GM18520 (cell line): ENCODE data around the gene EPX.
"Not testable (repeated sequence)": the region's sequence is repeated elsewhere in the genome, so short reads cannot be mapped to it uniquely, and the experiment has no call there.

ENCODE experiments used
- ATAC-seq: cut with Tn5 transposase; IDR thresholded peaks from one replicate; pipeline ENCODE4 v1.9.1; 2021; ENCODE audit not compliant: unreplicated experiment

The EPX gene, protein sequence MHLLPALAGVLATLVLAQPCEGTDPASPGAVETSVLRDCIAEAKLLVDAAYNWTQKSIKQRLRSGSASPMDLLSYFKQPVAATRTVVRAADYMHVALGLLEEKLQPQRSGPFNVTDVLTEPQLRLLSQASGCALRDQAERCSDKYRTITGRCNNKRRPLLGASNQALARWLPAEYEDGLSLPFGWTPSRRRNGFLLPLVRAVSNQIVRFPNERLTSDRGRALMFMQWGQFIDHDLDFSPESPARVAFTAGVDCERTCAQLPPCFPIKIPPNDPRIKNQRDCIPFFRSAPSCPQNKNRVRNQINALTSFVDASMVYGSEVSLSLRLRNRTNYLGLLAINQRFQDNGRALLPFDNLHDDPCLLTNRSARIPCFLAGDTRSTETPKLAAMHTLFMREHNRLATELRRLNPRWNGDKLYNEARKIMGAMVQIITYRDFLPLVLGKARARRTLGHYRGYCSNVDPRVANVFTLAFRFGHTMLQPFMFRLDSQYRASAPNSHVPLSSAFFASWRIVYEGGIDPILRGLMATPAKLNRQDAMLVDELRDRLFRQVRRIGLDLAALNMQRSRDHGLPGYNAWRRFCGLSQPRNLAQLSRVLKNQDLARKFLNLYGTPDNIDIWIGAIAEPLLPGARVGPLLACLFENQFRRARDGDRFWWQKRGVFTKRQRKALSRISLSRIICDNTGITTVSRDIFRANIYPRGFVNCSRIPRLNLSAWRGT

DNA sequence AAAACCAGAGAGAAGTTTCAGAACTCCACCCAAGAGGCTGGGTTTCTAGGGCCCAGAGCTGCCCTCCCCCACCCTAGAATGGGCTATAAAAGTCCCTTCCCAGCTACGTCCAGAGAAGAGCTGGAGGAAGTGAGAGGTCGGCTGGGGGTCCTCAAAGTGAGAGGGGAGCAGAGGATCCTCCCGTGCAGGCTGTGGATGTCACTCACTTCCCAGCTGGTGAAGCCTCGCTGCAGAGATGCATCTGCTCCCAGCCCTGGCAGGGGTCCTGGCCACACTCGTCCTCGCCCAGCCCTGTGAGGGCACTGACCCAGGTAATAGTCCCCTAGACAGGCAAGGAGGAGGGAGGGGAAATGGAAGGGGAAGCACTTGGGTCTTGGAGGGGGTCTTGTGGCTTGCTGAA is at the start of gene EPX:
Gene EPX (plus strand): TSS at position 115 of the 400 bp plus-strand sequence. CDS start 121 bp downstream, at position 236.
- ATAC-seq, result no peak

DNA sequence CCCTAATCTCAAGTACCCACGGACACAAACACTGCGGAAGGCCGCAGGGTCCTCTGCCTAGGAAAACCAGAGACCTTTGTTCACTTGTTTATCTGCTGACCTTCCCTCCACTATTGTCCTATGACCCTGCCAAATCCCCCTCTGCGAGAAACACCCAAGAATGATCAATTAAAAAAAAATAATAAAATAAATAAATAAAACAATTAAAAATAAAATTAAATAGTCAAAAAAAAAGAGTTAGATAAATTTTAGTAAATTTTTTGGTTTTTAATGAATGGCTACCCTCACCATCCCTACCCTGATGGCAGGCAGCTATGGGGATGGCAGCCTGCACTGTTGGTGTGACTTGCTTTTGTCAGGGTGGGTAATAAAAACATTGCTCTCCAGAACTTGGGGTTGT is 49.2 kb upstream of the EPX start:
- not testable (repeated sequence) for ATAC-seq

DNA sequence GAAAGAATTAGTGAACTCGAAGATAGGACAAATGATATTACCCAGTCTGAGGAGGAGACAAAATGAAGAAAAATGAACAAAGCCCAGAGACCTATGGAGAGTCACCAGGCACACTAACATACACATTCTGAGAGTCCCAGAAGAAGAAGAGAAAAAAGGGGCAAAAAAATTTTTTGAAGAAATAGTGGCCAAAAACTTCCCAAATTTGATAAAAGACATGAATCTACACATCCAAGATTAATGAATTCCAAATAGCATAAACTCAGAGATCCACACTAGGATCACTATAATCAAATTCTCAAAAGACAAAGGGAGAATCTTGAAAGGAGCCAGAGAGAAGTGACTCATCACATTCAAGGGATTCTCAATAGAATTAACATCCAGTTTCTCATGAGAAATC is 47.7 kb upstream of the EPX start:
- ATAC-seq, result no peak

DNA sequence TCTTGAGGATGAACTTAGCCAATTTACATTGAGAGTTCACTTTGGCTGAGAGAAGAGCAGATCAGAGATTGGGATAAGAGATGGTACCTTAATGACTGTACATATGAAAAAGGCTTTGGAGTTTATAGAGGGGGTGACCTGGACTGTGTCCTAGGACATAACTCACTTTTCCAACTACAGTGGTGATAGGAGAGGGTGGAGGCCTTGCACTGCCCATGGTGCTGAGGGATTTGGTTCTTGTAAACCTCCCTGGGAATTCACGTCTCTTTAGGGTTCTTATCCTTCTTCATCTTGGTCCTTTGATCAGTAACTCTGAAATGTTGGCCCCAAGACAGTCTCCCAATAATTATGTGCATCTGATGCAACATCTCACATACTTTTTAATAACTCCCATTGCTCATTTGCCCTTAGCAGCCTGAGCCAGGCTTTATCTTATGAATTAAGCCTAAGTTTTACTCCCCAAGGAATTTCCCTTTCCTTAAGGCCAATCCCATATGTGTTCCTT is 44.5 kb upstream of the EPX start, which contains the start of gene OR4D1:
Gene OR4D1 (plus strand): TSS at position 455 of the 505 bp plus-strand sequence. CDS start 6,770 bp downstream, outside the sequence.
- ATAC-seq, result no peak

DNA sequence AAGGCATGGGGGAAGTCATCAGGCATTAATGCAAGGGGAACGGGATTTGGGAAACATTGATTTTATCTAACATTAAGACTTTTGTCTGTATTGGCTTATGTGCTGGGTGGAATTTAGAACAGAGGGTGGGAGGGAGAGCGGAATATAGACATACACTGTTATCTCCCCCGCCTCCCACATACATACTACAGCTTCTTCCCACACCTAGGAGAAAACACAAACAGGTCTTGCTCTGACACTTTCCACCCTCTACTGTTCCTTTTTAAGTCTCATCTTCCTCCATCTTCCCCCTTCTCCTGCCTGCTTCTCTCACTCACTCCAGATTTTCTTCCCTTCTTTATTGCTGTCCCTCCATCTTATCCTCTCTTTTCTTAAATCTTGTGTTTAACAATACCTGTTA is 43.9 kb upstream of the EPX start:
- ATAC-seq, result no peak

DNA sequence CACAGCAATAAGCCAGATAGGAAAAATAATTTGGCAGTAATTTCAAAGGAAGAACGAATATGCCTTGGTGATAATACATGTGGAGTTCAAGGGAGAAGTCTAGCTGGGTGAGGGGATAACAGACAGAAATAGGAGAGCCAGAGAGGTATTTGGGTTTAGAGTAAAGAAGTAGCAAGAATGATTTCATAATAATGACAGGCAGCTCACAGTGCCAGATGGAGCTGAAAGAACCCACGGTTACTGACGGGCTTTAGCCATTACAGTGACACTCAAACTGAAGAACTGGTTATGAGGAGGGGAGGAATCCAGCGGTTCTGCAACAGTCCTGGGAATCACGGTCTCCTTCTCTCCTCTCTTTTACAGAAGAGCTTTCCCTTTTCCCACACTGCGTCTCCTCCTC is 42.1 kb upstream of the EPX start:
- ATAC-seq, result no peak

DNA sequence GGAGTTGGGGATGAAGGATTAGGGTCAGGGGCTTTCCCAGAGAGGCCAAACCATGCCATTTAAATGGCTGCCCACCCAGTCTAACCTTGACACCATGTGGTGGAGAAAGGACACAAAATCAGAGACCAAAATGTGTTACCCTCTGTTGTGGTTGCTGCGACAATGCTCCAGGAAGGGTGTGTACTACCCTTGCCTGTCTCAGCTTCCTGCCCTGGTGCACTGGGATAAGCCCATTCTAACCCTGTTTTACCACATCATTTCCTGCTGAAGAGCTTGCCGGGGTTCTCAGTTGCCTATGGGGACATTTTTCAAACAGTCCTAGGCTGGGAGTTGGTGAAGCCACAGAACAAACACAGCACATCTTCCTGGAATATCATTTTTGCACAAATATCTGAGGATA is 39.5 kb upstream of the EPX start:
- ATAC-seq, result no peak

DNA sequence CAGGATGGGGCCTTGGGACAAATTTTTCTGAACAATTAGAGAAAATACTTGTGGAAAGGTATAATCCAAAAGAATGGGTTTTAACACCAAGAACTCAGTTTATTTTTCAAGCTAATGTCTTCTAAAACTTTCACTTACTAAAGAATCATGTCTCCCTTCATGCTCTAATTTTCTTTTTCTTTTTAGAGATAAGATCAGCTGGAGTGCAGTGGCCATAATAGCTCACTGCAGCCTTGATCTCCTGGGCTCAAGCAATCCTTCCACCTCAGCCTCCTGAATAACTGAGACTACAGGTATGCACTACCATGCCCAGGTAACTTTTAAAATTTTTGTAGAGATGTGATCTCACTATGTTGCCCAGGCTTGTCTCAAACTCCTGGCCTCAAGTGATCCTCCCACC is 38.9 kb upstream of the EPX start:
- no peak for ATAC-seq

DNA sequence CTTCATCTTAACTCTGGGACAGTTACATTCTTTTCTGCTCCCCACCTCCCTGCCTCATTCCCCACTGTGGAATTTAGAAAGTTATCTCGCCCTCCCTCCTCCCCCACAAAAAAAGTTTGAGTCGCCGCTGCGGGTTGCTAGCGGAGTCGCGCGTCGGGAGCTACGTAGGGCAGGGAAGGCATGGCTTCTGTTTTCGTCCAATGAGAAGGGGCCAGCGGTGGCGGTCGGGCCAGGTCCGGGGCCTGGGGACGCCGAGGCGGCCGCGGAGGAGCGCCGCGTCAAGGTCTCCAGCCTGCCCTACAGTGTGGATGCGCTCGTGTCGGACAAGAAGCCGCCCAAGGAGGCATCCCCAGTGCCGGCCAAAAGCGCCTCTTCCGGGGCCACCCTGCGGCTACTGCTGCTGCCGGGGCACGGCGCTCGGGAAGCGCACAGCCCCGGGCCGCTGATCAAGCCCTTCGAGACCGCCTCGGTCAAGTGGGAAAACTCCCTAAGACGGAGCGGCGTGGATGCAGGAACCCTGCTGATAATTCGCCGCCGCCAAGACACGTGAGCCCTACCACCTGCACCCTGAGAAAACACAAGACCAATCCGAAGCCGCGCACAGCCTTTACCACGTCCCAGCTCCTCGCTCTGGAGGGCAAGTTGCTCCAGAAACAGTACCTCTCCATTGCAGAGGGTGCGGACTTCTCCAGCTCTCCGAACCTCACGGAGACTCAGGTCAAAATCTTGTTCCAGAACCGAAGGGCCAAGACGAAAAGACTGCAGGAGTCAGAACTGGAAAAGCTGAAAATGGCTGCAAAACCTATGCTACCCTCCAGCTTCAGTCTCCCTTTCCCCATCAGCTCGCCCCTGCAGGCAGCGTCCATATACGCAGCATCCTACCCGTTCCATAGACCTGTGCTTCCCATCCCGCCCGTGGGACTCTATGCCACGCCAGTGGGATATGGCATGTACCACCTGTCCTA is 35.4 kb upstream of the EPX start:
- no peak for ATAC-seq

DNA sequence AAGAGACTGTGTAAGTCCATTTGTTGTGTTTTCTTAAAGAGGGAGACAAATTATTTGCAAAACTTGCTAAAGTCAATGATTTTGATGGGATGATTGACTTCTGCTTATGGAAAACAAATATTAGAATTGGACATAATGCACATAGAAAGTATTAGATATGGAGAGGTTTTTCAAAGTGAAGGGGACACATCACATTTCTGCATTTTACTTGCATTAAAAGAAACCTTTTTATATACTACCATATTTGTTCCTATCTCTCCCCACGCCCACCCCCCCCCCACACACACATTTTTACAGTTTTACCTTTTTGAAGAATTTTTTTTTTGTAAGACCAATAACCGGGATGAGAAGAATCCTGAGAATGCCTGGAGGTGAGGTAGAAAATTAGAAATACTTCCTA is 34.3 kb upstream of the EPX start:
- no peak for ATAC-seq

DNA sequence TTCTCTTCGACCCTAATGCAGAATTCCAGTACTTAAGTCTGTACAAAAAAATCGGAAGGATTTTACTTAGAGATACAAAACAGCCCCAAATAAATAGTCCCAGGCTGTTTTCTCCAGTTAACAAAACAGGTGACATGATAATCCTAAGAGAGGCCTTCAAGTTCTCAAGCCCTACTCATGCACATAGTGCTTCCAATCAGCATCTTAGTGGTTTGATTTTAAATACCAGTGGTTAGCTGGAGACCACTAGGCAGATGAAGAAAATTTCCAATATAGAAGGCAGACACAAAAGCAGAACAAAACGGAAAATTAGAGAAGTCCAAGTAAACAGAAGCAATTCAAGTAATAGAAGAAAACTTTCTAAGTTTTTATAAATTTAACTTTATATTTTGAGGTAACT is 31.0 kb upstream of the EPX start:
- ATAC-seq, result no peak

DNA sequence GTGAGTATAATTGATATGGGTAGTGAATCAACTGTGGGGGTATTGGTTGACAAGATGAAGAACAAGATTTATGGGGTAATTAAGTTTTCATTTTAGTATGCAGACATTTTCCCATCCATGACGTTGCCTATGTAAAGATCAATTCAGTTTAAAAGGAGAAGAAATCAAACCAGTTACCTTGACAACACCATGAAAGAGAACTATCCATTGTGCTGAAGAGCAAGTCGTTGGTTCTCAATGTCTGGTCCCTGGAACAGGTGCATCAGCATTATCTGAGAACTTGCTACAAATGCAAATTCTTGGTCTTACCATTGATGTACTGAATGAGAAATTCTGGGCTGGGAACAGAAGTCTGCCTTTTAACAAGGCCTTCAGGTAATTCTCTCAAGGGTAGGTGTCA is 26.5 kb upstream of the EPX start:
- no peak for ATAC-seq

DNA sequence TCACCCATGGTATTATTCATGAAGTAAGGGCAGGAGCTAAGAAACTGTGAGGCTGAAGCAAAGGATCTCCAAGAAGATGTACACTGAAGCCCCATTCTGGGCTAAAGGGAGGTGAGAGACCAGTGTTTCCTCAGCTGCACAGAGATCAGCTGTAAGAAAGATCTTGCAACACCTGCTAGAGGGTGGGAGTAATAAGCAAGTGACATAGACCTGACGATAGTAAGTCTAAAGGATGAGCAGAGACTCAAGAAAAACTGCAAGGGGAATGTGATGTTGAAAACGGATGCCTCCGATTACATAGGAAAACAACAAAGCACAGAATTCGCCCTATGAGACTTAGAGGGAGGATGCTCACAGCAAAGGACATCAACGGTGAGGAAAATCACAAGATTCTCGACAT is 25.8 kb upstream of the EPX start, which contains the start of gene OR4D2:
Gene OR4D2 (plus strand): TSS at position 301 of the 400 bp plus-strand sequence. CDS start 2,674 bp downstream, outside the sequence.
- ATAC-seq, result no peak

DNA sequence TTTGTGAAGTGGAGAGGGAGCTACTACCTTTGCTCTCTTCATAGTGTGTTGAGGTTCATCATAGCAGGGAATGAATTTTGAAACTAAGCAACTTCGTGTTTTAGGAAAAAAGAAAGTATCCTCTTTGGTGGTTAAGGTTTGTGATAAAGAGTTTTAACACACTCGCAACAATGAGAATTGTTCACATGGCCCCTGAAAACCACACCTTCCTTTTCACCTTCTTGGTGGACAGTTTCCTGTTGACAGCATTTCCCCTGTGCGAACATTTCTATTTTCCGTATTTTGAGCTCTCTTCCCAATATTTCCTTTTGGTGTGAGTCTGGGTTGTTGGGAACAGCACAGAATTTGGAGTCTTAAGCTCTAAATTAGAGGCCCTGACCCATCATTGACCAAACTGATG is 21.9 kb upstream of the EPX start:
- ATAC-seq, result no peak

DNA sequence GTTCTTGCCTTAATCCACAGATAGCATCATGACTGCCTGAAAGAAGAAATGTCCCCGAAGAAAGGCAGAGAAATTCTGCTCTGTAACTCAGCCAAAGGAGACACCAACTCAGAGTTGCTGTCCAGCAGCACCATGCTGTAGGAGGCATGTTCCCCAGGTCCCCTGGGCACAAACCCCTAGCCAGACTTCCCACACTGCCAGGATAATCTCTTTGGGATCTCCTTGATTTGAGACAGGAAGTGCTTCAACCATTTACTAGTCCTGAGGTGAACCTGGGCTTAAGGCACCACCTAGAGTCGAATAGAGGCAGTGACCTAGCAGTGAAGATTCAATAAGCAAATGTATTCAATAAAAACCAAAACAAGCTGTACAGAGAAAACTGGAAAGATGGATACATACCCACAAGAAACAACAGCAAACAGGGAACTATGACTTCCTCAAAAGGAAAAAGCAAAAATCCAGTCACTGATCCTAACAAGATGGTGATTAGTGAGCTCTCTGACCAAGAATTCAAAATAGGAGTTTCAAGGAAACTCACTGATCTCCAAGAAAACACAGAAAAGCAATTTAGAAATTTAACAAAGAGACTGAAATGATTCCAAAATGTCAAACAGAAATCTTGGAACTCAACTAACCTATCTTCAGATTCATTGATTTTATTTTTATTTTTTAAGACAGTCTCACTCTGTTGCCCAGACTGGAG is 20.0 kb upstream of the EPX start:
- ATAC-seq, result no peak

DNA sequence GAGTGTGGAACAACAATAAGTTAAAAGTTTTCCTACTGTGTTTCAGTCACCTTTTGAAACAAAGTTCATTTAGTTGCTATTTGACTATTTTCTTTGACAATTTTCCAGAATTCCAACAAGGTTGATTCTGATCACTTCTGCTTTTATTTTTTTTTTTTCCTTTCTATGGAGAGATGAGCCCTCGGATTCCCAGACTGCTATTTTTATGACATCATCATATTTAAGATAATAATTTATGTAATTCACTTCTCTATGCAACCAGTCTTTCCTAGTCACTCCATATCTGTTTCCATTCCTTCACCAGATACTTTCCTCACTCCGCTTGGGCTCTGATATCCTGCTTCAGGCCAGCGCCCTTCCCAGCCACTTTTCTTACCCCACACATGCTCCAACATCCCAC is 17.7 kb upstream of the EPX start:
- no peak for ATAC-seq

DNA sequence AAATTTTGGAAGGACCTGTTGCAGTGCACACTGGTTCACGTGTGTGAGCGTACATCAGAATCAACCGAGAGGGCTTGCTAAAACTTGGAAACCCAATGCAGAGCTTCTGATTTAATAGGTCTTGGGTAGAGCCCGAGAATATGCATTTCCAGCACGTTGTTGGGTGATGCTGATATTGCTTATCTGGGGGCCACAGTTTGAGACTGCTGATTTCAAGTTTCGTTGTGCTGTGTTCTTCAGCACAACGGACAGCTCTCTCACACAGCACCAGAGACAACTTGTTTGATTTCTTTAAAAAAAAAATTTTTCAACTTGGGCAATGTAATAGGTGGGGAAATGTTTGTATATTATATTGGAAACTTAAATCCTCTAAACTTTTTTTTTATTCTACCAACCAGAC is 16.3 kb upstream of the EPX start:
- ATAC-seq, result no peak

DNA sequence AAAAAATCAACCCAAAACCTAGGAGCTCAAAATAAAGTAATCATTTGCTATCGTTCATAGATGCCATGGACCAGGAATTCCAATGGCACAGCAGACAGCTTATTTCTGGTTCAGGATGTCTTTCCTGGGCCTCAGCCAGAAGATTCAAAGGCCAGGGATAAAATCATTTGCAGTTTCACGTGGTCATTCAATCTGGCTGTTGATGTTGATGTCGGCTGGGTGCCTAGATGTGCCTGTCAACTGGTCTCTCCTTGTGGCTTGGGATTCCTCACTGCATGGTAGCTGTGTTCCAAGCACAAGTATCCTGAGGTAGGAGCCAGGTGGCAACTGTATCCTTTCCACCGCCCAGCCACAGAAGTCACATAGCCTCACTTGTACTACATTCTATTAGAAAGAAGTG is 10.7 kb upstream of the EPX start:
- no peak for ATAC-seq

DNA sequence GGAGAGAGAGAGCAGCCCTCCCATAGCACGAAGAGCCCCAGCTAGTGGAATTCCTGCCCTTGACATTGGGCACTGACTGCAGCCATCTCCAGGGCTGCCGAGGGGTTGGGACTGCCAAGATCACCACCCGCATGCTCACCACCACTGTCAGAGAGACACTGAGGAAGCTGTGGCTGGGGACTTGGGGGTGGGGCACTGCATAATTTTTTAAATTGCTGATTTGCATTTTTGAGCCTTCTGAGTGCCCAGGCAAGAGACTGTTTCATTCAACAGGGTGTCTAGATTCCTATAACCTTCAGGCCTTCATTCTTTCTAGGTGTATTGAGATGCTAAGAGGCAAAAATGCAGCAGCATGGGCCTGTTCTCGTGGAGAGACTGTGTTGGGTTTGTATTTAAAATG is 9.0 kb upstream of the EPX start:
- no peak for ATAC-seq

DNA sequence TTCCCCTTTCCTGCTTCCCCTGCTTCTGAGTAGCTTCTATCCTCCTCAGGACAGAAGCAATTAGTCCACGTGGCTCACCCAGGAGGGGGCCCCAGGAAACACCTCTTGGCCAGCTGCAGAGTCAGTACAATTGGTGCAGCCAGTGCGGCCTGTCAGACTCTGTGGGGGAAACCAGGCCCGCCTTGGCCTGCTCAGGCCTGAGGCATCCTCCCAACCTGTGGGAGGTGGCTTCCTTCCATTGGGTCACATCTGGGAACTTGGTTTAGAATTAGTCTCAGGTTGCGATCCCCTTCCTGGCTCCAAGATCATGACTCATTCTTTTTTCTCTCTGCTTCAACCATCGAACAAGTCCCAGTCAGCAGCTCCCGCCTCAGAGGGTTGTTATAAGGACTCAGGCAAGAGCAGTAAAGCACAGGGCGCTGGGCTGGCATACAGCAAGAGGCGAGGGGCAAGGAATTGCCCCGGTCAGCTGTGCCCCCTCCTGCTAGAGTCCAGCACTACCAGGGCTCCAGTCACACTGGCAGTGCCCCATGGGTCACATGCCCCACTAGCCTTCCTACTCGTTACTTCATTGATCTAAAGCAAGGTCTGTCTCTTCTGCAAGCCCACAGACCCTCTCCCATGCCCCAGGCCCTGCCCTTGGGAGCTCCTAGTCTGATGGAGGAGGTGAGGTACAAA is 8.1 kb upstream of the EPX start:
- no peak for ATAC-seq
